Neural progenitor cell (in vitro differentiated cells): ENCODE results near the gene DDIT4L.
"Not testable (repeated sequence)": the region's sequence is repeated elsewhere in the genome, so short reads cannot be mapped to it uniquely, and the experiment has no call there.

Source experiments
- CTCF ChIP-seq: fragments of 200-600 bp; sonication (generic); IDR thresholded peaks from 2 replicates; pipeline ENCODE4 v1.5.1; 2017; ENCODE audit warnings: antibody characterized with exemption, mild to moderate bottlenecking
- EZH2 ChIP-seq: fragments of 200-600 bp; sonication (generic); IDR thresholded peaks from 2 replicates; pipeline ENCODE4 v1.6.1; 2017; ENCODE audit warnings: antibody characterized with exemption, mild to moderate bottlenecking, moderate library complexity
- EZH2phosphoT487 ChIP-seq: fragments of 200-600 bp; sonication (generic); IDR thresholded peaks from 2 replicates; pipeline ENCODE4 v1.6.1; 2017; ENCODE audit warnings: antibody characterized with exemption

- TF ChIP-seq CTCF, EZH2phosphoT487, EZH2: not testable (repeated sequence)
Observed at GRCh38 chr4:100196388-100197071, 6.3 kb upstream of the DDIT4L start.
